GM11168 (cell line): ENCODE results near the gene ADK.
"Not testable (repeated sequence)": the region's sequence is repeated elsewhere in the genome, so short reads cannot be mapped to it uniquely, and the experiment has no call there.

Experiments used
- in situ Hi-C: fragments of 300-500 bp; cut with MboI; formaldehyde crosslinking; loops from one replicate; pipeline ENCODE4 v1.12.0; 2022; ENCODE audit warnings: low sequenced_read_pairs; ENCODE audit not compliant: unreplicated experiment

Gene ADK

GRCh38 chr10:74514322-74514721 is 363.3 kb downstream of the ADK start:
- in situ Hi-C loops, result no loop called here

GRCh38 chr10:74518061-74518460 is 367.0 kb downstream of the ADK start:
- in situ Hi-C loops, result no loop called here

GRCh38 chr10:74521526-74521925 is 370.5 kb downstream of the ADK start:
- in situ Hi-C loops, result no loop called here

- in situ Hi-C loops, result no loop called here
Observed at GRCh38 chr10:74523199-74523598, 372.2 kb downstream of the ADK start.

- in situ Hi-C loops, result no loop called here
Observed at GRCh38 chr10:74525885-74526284, 374.9 kb downstream of the ADK start.

GRCh38 chr10:74527611-74528010 is 376.6 kb downstream of the ADK start:
- in situ Hi-C loops, result not testable (repeated sequence)

GRCh38 chr10:74529205-74529604 is 378.2 kb downstream of the ADK start:
- in situ Hi-C loops, result no loop called here

GRCh38 chr10:74530981-74531380 is 380.0 kb downstream of the ADK start:
- in situ Hi-C loops, result no loop called here

- in situ Hi-C loops, result no loop called here
Observed at GRCh38 chr10:74539317-74539716, 388.3 kb downstream of the ADK start.

GRCh38 chr10:74541375-74541774 is 390.4 kb downstream of the ADK start:
- in situ Hi-C loops, result no loop called here

GRCh38 chr10:74542077-74542476 is 391.1 kb downstream of the ADK start:
- in situ Hi-C loops, result no loop called here

- in situ Hi-C loops, result no loop called here
Observed at GRCh38 chr10:74543276-74543675, 392.3 kb downstream of the ADK start.

GRCh38 chr10:74544106-74544505 is 393.1 kb downstream of the ADK start:
- in situ Hi-C loops, result no loop called here

- in situ Hi-C loops, result no loop called here
Observed at GRCh38 chr10:74548676-74549075, 397.7 kb downstream of the ADK start.

GRCh38 chr10:74556072-74556705 is 405.2 kb downstream of the ADK start:
- in situ Hi-C loops, result no loop called here

GRCh38 chr10:74557098-74557497 is 406.1 kb downstream of the ADK start:
- in situ Hi-C loops, result no loop called here

- in situ Hi-C loops, result no loop called here
Observed at GRCh38 chr10:74558403-74558802, 407.4 kb downstream of the ADK start.

- in situ Hi-C loops, result no loop called here
Observed at GRCh38 chr10:74558897-74559296, 407.9 kb downstream of the ADK start.

GRCh38 chr10:74568896-74569295 is 417.9 kb downstream of the ADK start:
- in situ Hi-C loops, result not testable (repeated sequence)

- in situ Hi-C loops, result not testable (repeated sequence)
Observed at GRCh38 chr10:74573497-74573896, 422.5 kb downstream of the ADK start.

- in situ Hi-C loops, result no loop called here
Observed at GRCh38 chr10:74575191-74575720, 424.2 kb downstream of the ADK start.

GRCh38 chr10:74575912-74576311 is 424.9 kb downstream of the ADK start:
- in situ Hi-C loops, result no loop called here
